ENCODE data around the gene RAD18. TPM values are rescaled to one million over a fixed set of nuclear protein-coding genes. Genes with fewer than 3 reads are reported as not detected.

RAD18 gene
- total RNA-seq, 1 donor from 2014 or later: 6.0 TPM

DNA sequence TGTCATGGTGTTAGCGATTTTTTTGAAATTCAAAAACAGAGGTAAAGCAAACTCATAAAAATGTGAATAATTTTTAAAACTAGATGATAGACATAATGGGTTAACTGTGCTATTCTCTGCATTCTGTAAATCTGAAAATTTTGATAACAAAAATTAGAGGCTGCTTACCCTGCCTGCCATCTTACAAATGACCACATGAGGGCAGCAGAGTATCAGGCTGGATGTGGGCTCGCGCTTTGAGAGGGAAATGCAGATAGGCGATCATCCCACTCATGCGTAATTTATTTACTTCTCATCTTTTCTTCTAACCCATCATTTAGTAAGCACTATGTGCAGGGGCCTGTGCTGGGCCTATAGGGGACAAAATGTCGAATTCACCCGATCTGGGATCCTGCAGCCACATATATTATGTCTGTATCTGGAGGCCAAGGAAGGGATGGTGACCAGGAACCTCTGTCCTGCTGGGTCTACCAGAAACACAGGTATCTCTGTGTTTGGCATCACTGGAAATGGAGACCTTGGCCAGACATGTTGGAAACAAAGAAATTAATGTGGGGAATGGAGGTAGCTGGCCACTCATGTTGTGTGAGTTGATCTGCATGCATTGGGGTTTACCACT lies 7.8 kb upstream of the RAD18 start:
- no peak overlapping the region for H2AFZ ChIP-seq (ENCODE audit: low read depth, low read length)
- peak overlapping the region; percentile 19 for H3K4me2 ChIP-seq (ENCODE audit: low read length)
- no peaks in the 10 kb centered on the region for H3K79me2 ChIP-seq (ENCODE audit: insufficient read depth, low read length)
- DNase-seq (ENCODE audit: low read depth) (no peak), FAIRE-seq (no peak)
- H3K27ac Mint-ChIP-seq (ENCODE audit: unreplicated experiment): no peak overlapping the region
- H3K36me3 ChIP-seq (ENCODE audit: insufficient read depth, low read length): no peaks in the 10 kb centered on the region
- no peaks in the 10 kb centered on the region for H3K9me3 Mint-ChIP-seq (ENCODE audit: unreplicated experiment)
- no peaks in the 10 kb centered on the region for H3K4me1 ChIP-seq (ENCODE audit: insufficient read depth, low read length)
- H3K27me3 Mint-ChIP-seq (ENCODE audit: low read depth, unreplicated experiment): peaks cover 6% of the 10 kb centered on the region
- H3K36me3 Mint-ChIP-seq (ENCODE audit: low read depth, unreplicated experiment): no peaks in the 10 kb centered on the region
- no peak overlapping the region for H3K4me3 Mint-ChIP-seq (ENCODE audit: unreplicated experiment)
- H3K27ac ChIP-seq (ENCODE audit: low read depth, low read length): no peak overlapping the region
- H3K27me3 ChIP-seq (ENCODE audit: insufficient read depth, low read length): no peaks in the 10 kb centered on the region
- H4K20me1 ChIP-seq (ENCODE audit: insufficient read depth, low read length): no peaks in the 10 kb centered on the region
- no peak for TF ChIP-seq EZH2 (IDR thresholded peaks at IDR 0.05; ENCODE audit: insufficient read depth, low read length)
- TF ChIP-seq, protein P1, sequence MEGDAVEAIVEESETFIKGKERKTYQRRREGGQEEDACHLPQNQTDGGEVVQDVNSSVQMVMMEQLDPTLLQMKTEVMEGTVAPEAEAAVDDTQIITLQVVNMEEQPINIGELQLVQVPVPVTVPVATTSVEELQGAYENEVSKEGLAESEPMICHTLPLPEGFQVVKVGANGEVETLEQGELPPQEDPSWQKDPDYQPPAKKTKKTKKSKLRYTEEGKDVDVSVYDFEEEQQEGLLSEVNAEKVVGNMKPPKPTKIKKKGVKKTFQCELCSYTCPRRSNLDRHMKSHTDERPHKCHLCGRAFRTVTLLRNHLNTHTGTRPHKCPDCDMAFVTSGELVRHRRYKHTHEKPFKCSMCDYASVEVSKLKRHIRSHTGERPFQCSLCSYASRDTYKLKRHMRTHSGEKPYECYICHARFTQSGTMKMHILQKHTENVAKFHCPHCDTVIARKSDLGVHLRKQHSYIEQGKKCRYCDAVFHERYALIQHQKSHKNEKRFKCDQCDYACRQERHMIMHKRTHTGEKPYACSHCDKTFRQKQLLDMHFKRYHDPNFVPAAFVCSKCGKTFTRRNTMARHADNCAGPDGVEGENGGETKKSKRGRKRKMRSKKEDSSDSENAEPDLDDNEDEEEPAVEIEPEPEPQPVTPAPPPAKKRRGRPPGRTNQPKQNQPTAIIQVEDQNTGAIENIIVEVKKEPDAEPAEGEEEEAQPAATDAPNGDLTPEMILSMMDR (IDR thresholded peaks at IDR 0.05; ENCODE audit: insufficient read depth, low read depth, low read length): peak; percentile 99
- H3K4me1 Mint-ChIP-seq (ENCODE audit: low read depth, unreplicated experiment): peaks cover 5% of the 10 kb centered on the region
- H3K9ac ChIP-seq (ENCODE audit: low read length): no peak overlapping the region
- H3K9me3 ChIP-seq (ENCODE audit: insufficient read depth, low read depth, low read length): no peaks in the 10 kb centered on the region
- no peak overlapping the region for H3K4me3 ChIP-seq (ENCODE audit: insufficient read depth, low read depth, low read length)

DNA sequence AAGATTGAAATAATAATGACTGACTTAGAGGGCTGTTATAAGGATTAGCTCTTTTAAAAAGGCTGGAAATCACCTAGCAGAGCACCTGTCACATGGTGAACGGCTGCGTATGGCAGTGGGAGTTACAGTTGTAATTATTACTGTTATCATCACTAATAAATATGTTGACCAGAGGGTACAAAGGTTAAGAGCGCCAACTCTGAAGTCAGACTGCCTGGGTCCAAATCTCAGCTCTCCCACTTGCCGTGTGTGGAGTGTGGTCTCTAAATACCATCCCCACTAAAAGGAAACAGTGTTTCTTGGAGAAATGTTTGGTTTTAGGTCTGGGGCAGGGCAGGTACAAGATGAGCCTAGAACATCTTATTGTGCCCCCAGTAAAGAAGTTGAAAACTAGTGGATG lies 6.0 kb upstream of the RAD18 start:
- no peaks in the 10 kb centered on the region for H3K9me3 Mint-ChIP-seq (ENCODE audit: unreplicated experiment)

More for the DNA sequence above, 6.0 kb upstream of the RAD18 start:
- H2AFZ ChIP-seq (ENCODE audit: low read depth, low read length): no peak overlapping the region
- H3K27ac Mint-ChIP-seq (ENCODE audit: unreplicated experiment): no peak overlapping the region
- H3K27ac ChIP-seq (ENCODE audit: low read depth, low read length): no peak overlapping the region
- H3K36me3 Mint-ChIP-seq (ENCODE audit: low read depth, unreplicated experiment): no peaks in the 10 kb centered on the region
- no peak overlapping the region for H3K4me3 Mint-ChIP-seq (ENCODE audit: unreplicated experiment)
- peaks cover 11% of the 10 kb centered on the region for H3K4me1 ChIP-seq (ENCODE audit: insufficient read depth, low read length)
- no peak for FAIRE-seq
- H3K79me2 ChIP-seq (ENCODE audit: insufficient read depth, low read length): no peaks in the 10 kb centered on the region
- H3K9me3 ChIP-seq (ENCODE audit: insufficient read depth, low read depth, low read length): no peaks in the 10 kb centered on the region
- no peak for DNase-seq (ENCODE audit: low read depth)
- H3K4me3 ChIP-seq (ENCODE audit: insufficient read depth, low read depth, low read length): no peak overlapping the region
- no peak overlapping the region for H3K4me2 ChIP-seq (ENCODE audit: low read length)
- no peaks in the 10 kb centered on the region for H3K27me3 ChIP-seq (ENCODE audit: insufficient read depth, low read length)
- H3K4me1 Mint-ChIP-seq (ENCODE audit: low read depth, unreplicated experiment): peaks cover 7% of the 10 kb centered on the region
- TF ChIP-seq, protein P1 (IDR thresholded peaks at IDR 0.05; ENCODE audit: insufficient read depth, low read depth, low read length): no peak
- TF ChIP-seq EZH2 (IDR thresholded peaks at IDR 0.05; ENCODE audit: insufficient read depth, low read length): no peak
- peaks cover 6% of the 10 kb centered on the region for H3K27me3 Mint-ChIP-seq (ENCODE audit: low read depth, unreplicated experiment)
- H4K20me1 ChIP-seq (ENCODE audit: insufficient read depth, low read length): no peaks in the 10 kb centered on the region
- H3K9ac ChIP-seq (ENCODE audit: low read length): no peak overlapping the region
- no peaks in the 10 kb centered on the region for H3K36me3 ChIP-seq (ENCODE audit: insufficient read depth, low read length)

All from astrocyte (in vitro differentiated cells and primary cell).